HepG2 (cell line): ENCODE measurements around the gene C1orf226. TPM values are rescaled to one million over a fixed set of nuclear protein-coding genes. Genes with fewer than 3 reads are reported as not detected.
"Not testable (repeated sequence)": the region's sequence is repeated elsewhere in the genome, so short reads cannot be mapped to it uniquely, and the experiment has no call there.

ENCODE experiments used
- ATAC-seq: fragments of 200-7000 bp; cut with Tn5 transposase; 3 replicates; pipeline ENCODE4 v1.9.1; 2020; ENCODE audit warnings: mild to moderate bottlenecking, moderate library complexity
- BruUV-seq: library from RNA; stranded (reverse); fragments of 400-500 nt; replicated peaks from 2 replicates; lab custom pipeline; 2021; lab: Mats Ljungman, UMichigan
- CTCF ChIA-PET: fragments of 300-600 bp; formaldehyde crosslinking; extraction: SDS; loops from one replicate; lab custom pipeline; 2021; ENCODE audit warnings: low total read pairs, inconsistent platforms, low intra/inter-chr PET ratio; lab: Yijun Ruan, JAX
- POLR2A ChIA-PET: fragments of 350-600 bp; sonication (Branson Sonifier 250); formaldehyde crosslinking; loops from one replicate; lab custom pipeline; 2020; ENCODE audit warnings: antibody characterized with exemption, inconsistent platforms; lab: Yijun Ruan, JAX
- DNase-seq: peaks from one replicate; pipeline ENCODE4 v3.0.0-alpha.2; 2015; ENCODE audit warnings: low spot score
- FAIRE-seq: peaks from 3 replicates; lab custom pipeline; 2011; peaks lifted over from hg19 to GRCh38; lab: Jason Lieb, UNC
- H2AFZ ChIP-seq: one replicate; pipeline ENCODE4 v1.6.1; 2011; ENCODE audit warnings: low read length, inconsistent platforms
- H3K27ac ChIP-seq: fragments of 300-600 bp; 3 replicates; pipeline ENCODE4 v1.8.0; 2011; ENCODE audit warnings: mixed run types, mild to moderate bottlenecking, mixed read lengths, low read length, inconsistent platforms; ENCODE audit not compliant: insufficient read depth; ENCODE audit errors: extremely low read length
- H3K27me3 ChIP-seq, 2 experiments: fragments of 200-600 bp in 1 of 2; 2 replicates in 1 of 2; 3 replicates in 1 of 2; pipeline versions ENCODE4 v1.6.0 to v1.8.0; 2011; ENCODE audit warnings: low read length in 2 of 2, mild to moderate bottlenecking in 2 of 2, moderate library complexity in 2 of 2, inconsistent platforms in 1 of 2; ENCODE audit not compliant: insufficient read depth in 2 of 2, control insufficient read depth in 1 of 2
- H3K36me3 ChIP-seq, 2 experiments: fragments of 200-600 bp in 1 of 2; replicated peaks in 1 of 2; 2 replicates in 1 of 2; 3 replicates in 1 of 2; pipeline versions ENCODE4 v1.5.1 to v1.8.0; 2011; ENCODE audit warnings: low read length in 2 of 2, inconsistent platforms in 1 of 2; ENCODE audit not compliant: insufficient read depth in 2 of 2, control insufficient read depth in 1 of 2
- H3K4me1 ChIP-seq: 2 replicates; pipeline ENCODE4 v1.5.1; 2012; ENCODE audit warnings: low read length, inconsistent platforms; ENCODE audit not compliant: insufficient read depth
- H3K4me2 ChIP-seq: 2 replicates; pipeline ENCODE4 v1.6.0; 2011; ENCODE audit warnings: low read depth, low read length, inconsistent platforms
- H3K4me3 ChIP-seq, 3 experiments: fragments of 200-600 bp in 1 of 3; sonication (generic), shearing (Covaris generic) in 1 of 3; replicated peaks in 1 of 3; 2 replicates each; pipeline ENCODE4 v1.5.1; 2011 to 2016; ENCODE audit warnings: low read length in 3 of 3, inconsistent platforms in 2 of 3, low read depth in 2 of 3, mild to moderate bottlenecking in 2 of 3, control low read depth in 1 of 3, mixed read lengths in 1 of 3; ENCODE audit not compliant: insufficient read depth in 1 of 3
- H3K79me2 ChIP-seq: one replicate; pipeline ENCODE4 v1.6.1; 2011; ENCODE audit warnings: low read length, inconsistent platforms; ENCODE audit not compliant: insufficient read depth
- H3K9ac ChIP-seq: 2 replicates; pipeline ENCODE4 v1.6.0; 2011; ENCODE audit warnings: mild to moderate bottlenecking, low read depth, low read length, inconsistent platforms; ENCODE audit not compliant: insufficient read depth
- H3K9me3 ChIP-seq: 2 replicates; pipeline ENCODE4 v1.5.1; 2012; ENCODE audit warnings: mild to moderate bottlenecking, low read length
- H4K20me1 ChIP-seq: 2 replicates; pipeline ENCODE4 v1.6.0; 2011; ENCODE audit warnings: inconsistent platforms, mild to moderate bottlenecking, low read length, moderate library complexity; ENCODE audit not compliant: insufficient read depth
- ATF7 ChIP-seq, 2 experiments: fragments of 450-650 bp in 1 of 2; sonication (generic) in 1 of 2; formaldehyde crosslinking in 1 of 2; IDR thresholded peaks; 2 replicates each; pipeline versions ENCODE4 v1.4.0 to v1.6.1; 2016 to 2020; ENCODE audit warnings: antibody characterized with exemption in 1 of 2, mild to moderate bottlenecking in 1 of 2, missing genetic modification reagents in 1 of 2
- MAFK ChIP-seq, 2 experiments: IDR thresholded peaks in 1 of 2; conservative IDR thresholded peaks in 1 of 2; 2 replicates each; pipeline ENCODE4 v1.6.1; 2011; ENCODE audit warnings: improper control_type of control experiment in 2 of 2, low read length in 2 of 2
- WGBS: methylation state at CpG from one replicate; pipeline ENCODE4 v1.1.6; 2017; ENCODE audit warnings: low lambda C conversion rate; 5-methylcytosine and 5-hydroxymethylcytosine counted together
- in situ Hi-C: cut with HindIII; loops from 2 replicates; pipeline ENCODE4 v1.10.0; 2017; ENCODE audit warnings: low pct_unique_long_range_greater_than_20kb; ENCODE audit not compliant: extremely low pct_ligation_motif_present
- intact Hi-C: fragments of 100-400 bp; cut with micrococcal nuclease; formaldehyde crosslinking; loops from one replicate; pipeline ENCODE4 v1.10.0; 2022; ENCODE audit not compliant: unreplicated experiment
- polyA plus RNA-seq, 8 experiments: library from polyadenylated mRNA; depleted of rRNA in 3 of 8; stranded (reverse) in 7 of 8; unstranded in 1 of 8; fragments of >200 nt; fragmentation: Illumina TruSeq in 4 of 8; extraction: Trizol in 4 of 8; gene quantifications; 2 replicates each; pipeline versions ENCODE4 v1.2.1 to v1.2.3, GENCODE V29; 2011 to 2016; ENCODE audit warnings: low read depth in 4 of 8, missing spikeins in 1 of 8, mixed read lengths in 1 of 8; ENCODE audit not compliant: insufficient read depth in 1 of 8
- total RNA-seq, 5 experiments: library from RNA; depleted of rRNA; stranded (reverse); fragments of >200 nt; fragmentation: Illumina TruSeq; extraction: Trizol; gene quantifications; 2 replicates each; pipeline ENCODE4 v1.2.3, GENCODE V29; 2016; ENCODE audit warnings: low read depth in 1 of 5

The C1orf226 gene
- total and polyA plus RNA-seq, 2 of the 13 experiments (the other 11 are each of a cell fraction or from before 2014, with no cell fraction given) = 4.7 to 4.9 TPM

DNA sequence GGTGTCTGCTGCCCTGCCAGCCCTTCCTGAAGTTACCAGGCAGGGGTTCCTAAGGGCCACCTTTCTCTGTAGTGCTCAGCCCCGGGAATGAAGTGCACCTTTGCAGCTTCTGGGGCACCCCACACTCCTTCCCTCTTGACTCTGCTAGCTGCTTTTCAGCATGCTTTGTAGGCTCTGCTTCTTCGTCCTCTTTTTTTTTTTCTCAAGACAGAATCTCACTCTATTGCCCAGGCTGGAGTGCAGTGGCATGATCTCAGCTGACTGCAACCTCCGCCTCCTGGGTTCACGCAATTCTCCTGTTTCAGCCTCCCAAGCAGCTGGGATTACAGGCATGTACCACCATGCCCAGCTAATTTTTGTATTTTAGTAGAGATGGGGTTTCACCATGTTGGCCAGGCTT, 29.7 kb upstream of the C1orf226 start:
- H3K79me2 ChIP-seq, POLR2A ChIA-PET, CTCF ChIA-PET, H2AFZ ChIP-seq, intact Hi-C loops, H3K9me3 ChIP-seq, H3K27me3 ChIP-seq, H4K20me1 ChIP-seq, H3K4me3 ChIP-seq, H3K27ac ChIP-seq, BruUV-seq, ATAC-seq, H3K9ac ChIP-seq, H3K4me2 ChIP-seq, H3K4me1 ChIP-seq, DNase-seq, FAIRE-seq, in situ Hi-C loops: not testable (repeated sequence)
- 93% methylated on average over 3 of the region's 4 CpGs for WGBS
- H3K36me3 ChIP-seq = peaks cover 18 to 47% of the 10 kb centered on the region in 2 experiments; a peak in 4 of 5 replicates

DNA sequence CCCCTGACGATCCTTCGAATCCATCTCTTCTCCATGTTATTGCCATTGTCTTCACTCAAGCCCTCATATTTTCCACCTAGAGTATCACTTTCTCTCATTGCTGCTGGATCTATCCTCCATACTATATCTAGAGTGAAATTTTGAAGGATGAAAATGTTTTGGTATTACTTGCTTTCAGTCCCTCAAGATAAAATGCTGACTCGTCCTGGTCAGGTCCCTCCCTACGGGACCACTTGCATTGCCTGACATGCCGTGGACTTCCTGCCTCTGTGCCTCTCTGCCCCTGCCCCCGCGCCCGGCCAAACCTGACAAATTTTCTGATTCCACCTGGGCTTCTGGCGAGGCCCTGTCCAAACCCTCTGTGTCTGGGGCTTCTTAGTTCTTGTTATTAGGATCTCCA, 28.4 kb upstream of the C1orf226 start:
- in situ Hi-C loops (no loop called here), intact Hi-C loops (no loop called here)
- no peaks in the 10 kb centered on the region for H3K27me3 ChIP-seq
- no peak for FAIRE-seq
- POLR2A ChIA-PET = no interaction called here
- WGBS = 96% methylated on average over 9 of the region's 9 CpGs
- no peak for ATAC-seq
- H3K4me2 ChIP-seq = no peak overlapping the region
- no peaks in the 10 kb centered on the region for H4K20me1 ChIP-seq
- H3K4me3 ChIP-seq = no peak overlapping the region
- H3K36me3 ChIP-seq = peaks cover 14 to 55% of the 10 kb centered on the region in 2 experiments; a peak in 4 of 5 replicates
- no TSS peak for BruUV-seq
- no peaks in the 10 kb centered on the region for H3K79me2 ChIP-seq
- no peak for DNase-seq
- no peaks in the 10 kb centered on the region for H3K4me1 ChIP-seq
- no peaks in the 10 kb centered on the region for H3K9me3 ChIP-seq
- no peak overlapping the region for H3K27ac ChIP-seq
- CTCF ChIA-PET = no interaction called here
- no peak overlapping the region for H2AFZ ChIP-seq
- TF ChIP-seq ATF7 (IDR thresholded peaks at IDR 0.05) = no peak
- TF ChIP-seq ATF7 (CRISPR knock-in tag; IDR thresholded peaks at IDR 0.05) = no peak
- peak in 1 of 2 experiments; percentile 10; a peak in 1 of 4 replicates for TF ChIP-seq MAFK (conservative IDR thresholded peaks at IDR 0.05 in 1 of 2, IDR thresholded peaks at IDR 0.05 in 1 of 2; ENCODE audit: low read length in 2 of 2)
- H3K9ac ChIP-seq = no peak overlapping the region
